ENCODE data around the gene TSC22D1. TPM values are rescaled to one million over a fixed set of nuclear protein-coding genes. Genes with fewer than 3 reads are reported as not detected.

TSC22D1 gene
- total and polyA plus RNA-seq, 2 of the 4 experiments (the other 2 are of a cell fraction): 30.8 to 42.2 TPM

- TF ChIP-seq USF2 (IDR thresholded peaks at IDR 0.05; ENCODE audit: low read depth, low read length): no peak
- peak; percentile 95 for TF ChIP-seq RFX5 (IDR thresholded peaks at IDR 0.05; ENCODE audit: low read depth, low read length)
These were observed 140.8 kb downstream of the TSC22D1 start (continued) for GRCh38 chr13:44435142-44435918.

GRCh38 chr13:44434766-44435141, 141.4 kb downstream of the TSC22D1 start:
- DNase-seq (no peak), ATAC-seq (ENCODE audit: low read depth) (no peak)
- peak overlapping the region; percentile 83; the same call in 1 of the 2 replicates for H3K23ac ChIP-seq (ENCODE audit: low read depth, low read length)
- no peak overlapping the region for H4K5ac ChIP-seq (ENCODE audit: low read depth, low read length)
- in situ Hi-C loops (cut with MboI; ENCODE audit: low sequenced_read_pairs): loop anchor here (5.0 to 10.0 kb wide), 3 partner anchors 200 to 527 kb away; no protein-coding TSS in a partner anchor
- peak overlapping the region; percentile 68; the same call in 1 of the 2 replicates for H3K56ac ChIP-seq (ENCODE audit: extremely low read depth, insufficient read depth, low read length)
- peak overlapping the region; percentile 43; the same call in 1 of the 2 replicates for H2AK5ac ChIP-seq (ENCODE audit: low read depth, low read length)
- peak overlapping the region; percentile 53 for H3K27ac ChIP-seq (ENCODE audit: insufficient read depth, low read length)
- peaks cover 6% of the 10 kb centered on the region; the same call in 1 of the 2 replicates for H3K4me1 ChIP-seq (ENCODE audit: control insufficient read depth, insufficient read depth, low read length)
- no peaks in the 10 kb centered on the region for H3K27me3 ChIP-seq (ENCODE audit: control insufficient read depth, insufficient read depth, low read length)
- no TSS peak for BruUV-seq (replicated peaks)
- peak overlapping the region; percentile 14 for H2BK5ac ChIP-seq (ENCODE audit: low read depth, low read length, poor library complexity, severe bottlenecking)
- ChIA-PET CTCF (interaction anchor here (3.1 kb wide), 1 partner anchor 527 kb away, joined by 11 read pairs; no protein-coding TSS in a partner anchor), POLR2A (ENCODE audit: unreplicated experiment) (interaction anchor here (0.7 to 0.9 kb wide), 3 partner anchors 14 to 415 kb away, joined by 6 to 21 read pairs (median 10); no protein-coding TSS in a partner anchor)
- peak overlapping the region; percentile 70 for H3K14ac ChIP-seq (replicated peaks; ENCODE audit: low read depth, low read length)
- no peak overlapping the region for H4K91ac ChIP-seq (ENCODE audit: insufficient read depth, low read depth, low read length)
- peaks cover 12% of the 10 kb centered on the region for H3K36me3 ChIP-seq (ENCODE audit: control insufficient read depth, insufficient read depth, low read length)
- H3K4me2 ChIP-seq (ENCODE audit: low read depth, low read length): peak overlapping the region; percentile 81
- no peak overlapping the region for H2BK20ac ChIP-seq (ENCODE audit: low read depth, low read length)
- H2BK15ac ChIP-seq (ENCODE audit: low read depth, low read length): no peak overlapping the region
- peak overlapping the region; percentile 73 for H3K9ac ChIP-seq (ENCODE audit: low read depth, low read length)
- peaks cover 3% of the 10 kb centered on the region; the same call in 1 of the 2 replicates for H3K9me1 ChIP-seq (ENCODE audit: insufficient read depth, low read length)
- H2BK120ac ChIP-seq (ENCODE audit: low read depth, low read length): peak overlapping the region; percentile 64; the same call in 1 of the 2 replicates
- H3K9me3 ChIP-seq (ENCODE audit: control insufficient read depth, insufficient read depth, low read length): no peaks in the 10 kb centered on the region
- H4K20me1 ChIP-seq (ENCODE audit: insufficient read depth, low read length): peaks cover 14% of the 10 kb centered on the region
- peak overlapping the region; percentile 49 for H3K4me3 ChIP-seq (ENCODE audit: insufficient read depth, low read depth, low read length)
- intact Hi-C loops (cut with micrococcal nuclease): loop anchor here (5.0 kb wide), 2 partner anchors 127 to 312 kb away; no protein-coding TSS in a partner anchor
- H2AFZ ChIP-seq (replicated peaks; ENCODE audit: low read length, poor library complexity): peak overlapping the region; percentile 45
- H3K18ac ChIP-seq (ENCODE audit: low read depth, low read length): no peak overlapping the region
- peak overlapping the region; percentile 57 for H3K4ac ChIP-seq (ENCODE audit: low read depth, low read length)
- H4K8ac ChIP-seq (ENCODE audit: low read depth in 2 of 2, low read length in 2 of 2): peak overlapping the region in 1 of 2 experiments; percentile 54; a peak in 1 of 4 replicates
- H3K79me1 ChIP-seq (ENCODE audit: low read depth in 1 of 2, low read length in 2 of 2): peaks cover 8 to 44% of the 10 kb centered on the region in 2 experiments; a peak in 3 of 4 replicates
- H2AK9ac ChIP-seq (replicated peaks; ENCODE audit: low read depth, low read length, poor library complexity): peak overlapping the region; percentile 53
- WGBS, 2 experiments (ENCODE audit: extremely low coverage in 2 of 2, insufficient read length in 1 of 2): no CpG with 5 or more reads among the region's 4 CpGs
- dilution Hi-C loops (cut with HindIII; ENCODE audit: low sequenced_read_pairs, unreplicated experiment): no loop called here
- TF ChIP-seq MXI1 (IDR thresholded peaks at IDR 0.05; ENCODE audit: borderline replicate concordance, low read depth, low read length) (no peak), RFX5 (IDR thresholded peaks at IDR 0.05; ENCODE audit: low read depth, low read length) (no peak), CHD1 (IDR thresholded peaks at IDR 0.05; ENCODE audit: low read depth, low read length) (no peak), ELK1 (IDR thresholded peaks at IDR 0.05; ENCODE audit: borderline replicate concordance, low read depth, low read length) (no peak), NFE2L2 (IDR thresholded peaks at IDR 0.05; ENCODE audit: low read depth, low read length) (no peak), BHLHE40 (IDR thresholded peaks at IDR 0.05; ENCODE audit: low read depth, low read length) (no peak), CEBPB (IDR thresholded peaks at IDR 0.05; ENCODE audit: low read depth, low read length) (no peak), SMC3 (IDR thresholded peaks at IDR 0.05; ENCODE audit: low read depth, low read length) (no peak), USF2 (IDR thresholded peaks at IDR 0.05; ENCODE audit: low read depth, low read length) (no peak), RCOR1 (IDR thresholded peaks at IDR 0.05; ENCODE audit: insufficient replicate concordance, low read length) (no peak), MAFK (IDR thresholded peaks at IDR 0.05; ENCODE audit: low read depth, low read length) (no peak), FOS (IDR thresholded peaks at IDR 0.05; ENCODE audit: low read depth, low read length) (no peak)

All from IMR-90 (cell line).